DND-41 (cell line): ENCODE results near the gene NFAM1.

Experiments used
- ATAC-seq: fragments of 200-7000 bp; cut with Tn5 transposase; 3 replicates; pipeline ENCODE4 v1.9.1; 2021; ENCODE audit warnings: low read depth; ENCODE audit not compliant: insufficient read depth
- DNase-seq: peaks from one replicate; pipeline ENCODE4 v3.0.0-alpha.2; 2020
- H2AFZ ChIP-seq: 2 replicates; pipeline ENCODE4 v1.6.0; 2012; ENCODE audit warnings: low read depth, low read length
- H3K27ac ChIP-seq: 2 replicates; pipeline ENCODE4 v1.5.1; 2012; ENCODE audit warnings: low read length, inconsistent platforms
- H3K27me3 ChIP-seq: fragments of 200-600 bp; sonication (generic); 2 replicates; pipeline ENCODE4 v1.6.0; 2012; ENCODE audit warnings: low read length, mild to moderate bottlenecking, inconsistent platforms; ENCODE audit not compliant: insufficient read depth, poor library complexity
- H3K36me3 ChIP-seq: 2 replicates; pipeline ENCODE4 v1.5.1; 2012; ENCODE audit warnings: low read length, inconsistent platforms; ENCODE audit not compliant: insufficient read depth
- H3K4me1 ChIP-seq: 2 replicates; pipeline ENCODE4 v1.5.1; 2012; ENCODE audit warnings: mild to moderate bottlenecking, low read length; ENCODE audit not compliant: insufficient read depth
- H3K4me2 ChIP-seq: 2 replicates; pipeline ENCODE4 v1.6.0; 2012; ENCODE audit warnings: mild to moderate bottlenecking, moderate library complexity, low read length, inconsistent platforms; ENCODE audit not compliant: insufficient read depth
- H3K4me3 ChIP-seq, 2 experiments: fragments of 200-600 bp in 1 of 2; shearing (Covaris generic) in 1 of 2; 2 replicates each; pipeline ENCODE4 v1.5.1; 2012 to 2016; ENCODE audit warnings: inconsistent platforms in 2 of 2, low read length in 2 of 2, mild to moderate bottlenecking in 2 of 2, low read depth in 1 of 2, moderate library complexity in 1 of 2
- H3K79me2 ChIP-seq: 2 replicates; pipeline ENCODE4 v1.6.0; 2012; ENCODE audit warnings: low read length, inconsistent platforms; ENCODE audit not compliant: insufficient read depth
- H3K9ac ChIP-seq: 2 replicates; pipeline ENCODE4 v1.6.0; 2012; ENCODE audit warnings: low read depth, mild to moderate bottlenecking, inconsistent platforms, low read length, moderate library complexity
- H3K9me3 ChIP-seq: 2 replicates; pipeline ENCODE4 v1.5.1; 2012; ENCODE audit warnings: low read length, moderate library complexity, mild to moderate bottlenecking, inconsistent platforms; ENCODE audit not compliant: insufficient read depth, severe bottlenecking
- H4K20me1 ChIP-seq: 2 replicates; pipeline ENCODE4 v1.6.0; 2012; ENCODE audit warnings: low read length; ENCODE audit not compliant: insufficient read depth
- EZH2 ChIP-seq: IDR thresholded peaks from 3 replicates; pipeline ENCODE4 v1.6.1; 2012; ENCODE audit warnings: borderline replicate concordance, low read depth, mild to moderate bottlenecking, moderate library complexity, low read length, inconsistent platforms; ENCODE audit not compliant: severe bottlenecking
- TF ChIP-seq, protein P1 (sequence below): IDR thresholded peaks from 2 replicates; pipeline ENCODE4 v1.5.1; 2012; ENCODE audit warnings: borderline replicate concordance, low read length, moderate library complexity, mild to moderate bottlenecking; ENCODE audit not compliant: poor library complexity, severe bottlenecking; ENCODE audit errors: extremely low read depth

NFAM1 gene

DNA sequence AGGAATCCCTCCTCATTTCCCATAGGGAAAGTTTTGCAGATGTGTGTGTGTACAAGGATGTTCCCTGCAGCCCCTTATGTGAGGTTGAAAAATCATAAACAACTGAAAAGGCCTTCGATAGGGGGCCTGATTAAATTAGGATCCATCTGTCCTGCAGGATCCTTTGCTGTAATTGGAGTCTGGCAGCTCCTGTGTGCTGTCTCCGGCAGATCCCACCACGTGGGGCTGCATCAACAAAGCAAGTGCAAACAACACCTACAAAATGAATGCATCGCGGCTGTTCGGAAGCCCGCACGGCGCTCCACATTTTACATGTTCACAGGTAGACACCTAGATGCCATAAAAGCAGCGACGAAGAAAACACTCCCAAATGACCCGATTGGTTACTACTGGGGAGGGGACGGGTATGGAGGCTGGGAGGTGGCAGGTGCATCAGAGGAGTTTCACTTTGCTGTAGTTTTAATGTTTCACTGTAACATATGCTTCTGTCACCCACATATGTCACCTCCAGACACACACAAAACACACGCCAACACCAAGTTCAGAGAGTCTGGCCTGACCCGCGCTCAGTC is 52.2 kb downstream of the NFAM1 start:
- no peak overlapping the region for H3K27ac ChIP-seq
- DNase-seq (no peak), ATAC-seq (no peak)
- no peak overlapping the region for H2AFZ ChIP-seq
- H3K4me2 ChIP-seq = no peak overlapping the region
- H3K27me3 ChIP-seq = no peaks in the 10 kb centered on the region
- 0 out of 2 replicates have a peak, but pooled peaks cover 4% of the 10 kb centered on the region for H4K20me1 ChIP-seq
- TF ChIP-seq, protein P1, sequence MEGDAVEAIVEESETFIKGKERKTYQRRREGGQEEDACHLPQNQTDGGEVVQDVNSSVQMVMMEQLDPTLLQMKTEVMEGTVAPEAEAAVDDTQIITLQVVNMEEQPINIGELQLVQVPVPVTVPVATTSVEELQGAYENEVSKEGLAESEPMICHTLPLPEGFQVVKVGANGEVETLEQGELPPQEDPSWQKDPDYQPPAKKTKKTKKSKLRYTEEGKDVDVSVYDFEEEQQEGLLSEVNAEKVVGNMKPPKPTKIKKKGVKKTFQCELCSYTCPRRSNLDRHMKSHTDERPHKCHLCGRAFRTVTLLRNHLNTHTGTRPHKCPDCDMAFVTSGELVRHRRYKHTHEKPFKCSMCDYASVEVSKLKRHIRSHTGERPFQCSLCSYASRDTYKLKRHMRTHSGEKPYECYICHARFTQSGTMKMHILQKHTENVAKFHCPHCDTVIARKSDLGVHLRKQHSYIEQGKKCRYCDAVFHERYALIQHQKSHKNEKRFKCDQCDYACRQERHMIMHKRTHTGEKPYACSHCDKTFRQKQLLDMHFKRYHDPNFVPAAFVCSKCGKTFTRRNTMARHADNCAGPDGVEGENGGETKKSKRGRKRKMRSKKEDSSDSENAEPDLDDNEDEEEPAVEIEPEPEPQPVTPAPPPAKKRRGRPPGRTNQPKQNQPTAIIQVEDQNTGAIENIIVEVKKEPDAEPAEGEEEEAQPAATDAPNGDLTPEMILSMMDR = no peak
- TF ChIP-seq EZH2 = no peak
- no peak overlapping the region for H3K9ac ChIP-seq
- no peaks in the 10 kb centered on the region for H3K4me1 ChIP-seq
- H3K79me2 ChIP-seq = no peaks in the 10 kb centered on the region
- no peak overlapping the region for H3K4me3 ChIP-seq
- H3K36me3 ChIP-seq = no peaks in the 10 kb centered on the region
- H3K9me3 ChIP-seq = no peaks in the 10 kb centered on the region

DNA sequence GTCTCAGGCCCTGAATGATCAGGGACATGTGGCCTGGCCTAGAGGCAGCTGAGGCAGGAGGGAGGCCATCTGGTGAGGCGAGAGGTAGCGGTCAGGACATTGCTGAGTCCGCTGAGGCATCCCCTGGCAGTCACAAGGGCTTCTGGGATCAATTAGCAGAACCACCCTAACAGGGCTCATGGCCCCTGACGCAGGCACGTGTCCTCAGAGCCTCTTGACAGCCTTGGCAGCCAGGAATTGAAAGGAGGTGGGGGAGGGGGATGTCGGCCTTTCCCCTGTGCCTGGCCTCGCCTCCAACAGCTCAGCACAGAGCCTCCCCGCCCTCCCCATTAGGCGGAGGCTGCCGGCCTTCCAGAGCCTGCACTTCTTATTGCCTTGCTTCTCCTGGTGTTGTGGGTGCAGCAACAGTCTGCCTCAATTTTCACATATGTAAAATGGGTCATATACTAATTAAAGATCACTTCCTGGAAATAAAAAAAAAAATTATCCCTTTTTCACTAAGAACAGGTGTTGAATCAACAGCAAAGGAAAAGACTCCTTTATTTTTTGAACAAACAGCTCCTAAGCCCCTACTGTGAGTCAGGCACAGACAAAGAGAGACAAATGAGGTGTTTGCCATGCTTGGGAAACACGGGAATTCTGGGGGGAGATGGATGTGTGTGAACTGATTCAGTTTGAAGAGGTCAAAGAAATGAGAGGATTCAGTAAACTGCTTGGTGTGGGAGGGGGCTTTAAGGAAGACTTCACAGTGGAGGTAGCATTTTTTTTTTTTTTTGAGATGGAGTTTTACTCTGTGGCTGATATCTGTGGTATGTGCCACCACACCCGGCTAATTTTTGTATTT is 55.3 kb downstream of the NFAM1 start:
- ATAC-seq (no peak), DNase-seq (no peak)
- no peak overlapping the region for H3K4me3 ChIP-seq
- no peaks in the 10 kb centered on the region for H3K36me3 ChIP-seq
- no peaks in the 10 kb centered on the region for H3K27me3 ChIP-seq
- TF ChIP-seq, protein P1 = no peak
- no peak for TF ChIP-seq EZH2
- H3K9me3 ChIP-seq = no peaks in the 10 kb centered on the region
- no peak overlapping the region for H3K4me2 ChIP-seq
- H2AFZ ChIP-seq = no peak overlapping the region
- H3K79me2 ChIP-seq = no peaks in the 10 kb centered on the region
- H3K27ac ChIP-seq = no peak overlapping the region
- no peak overlapping the region for H3K9ac ChIP-seq
- H3K4me1 ChIP-seq = no peaks in the 10 kb centered on the region
- H4K20me1 ChIP-seq = no peaks in the 10 kb centered on the region

GRCh38 chr22:42375982-42376381 is 56.2 kb downstream of the NFAM1 start:
- Histone ChIP-seq H3K4me1 (no peaks in the 10 kb centered on the region), H3K27me3 (no peaks in the 10 kb centered on the region), H2AFZ (no peak overlapping the region), H3K4me3 (no peak overlapping the region), H3K9me3 (no peaks in the 10 kb centered on the region), H3K27ac (no peak overlapping the region), H3K36me3 (no peaks in the 10 kb centered on the region), H4K20me1 (no peaks in the 10 kb centered on the region), H3K4me2 (no peak overlapping the region), H3K9ac (no peak overlapping the region), H3K79me2 (no peaks in the 10 kb centered on the region)
- ATAC-seq (no peak), DNase-seq (no peak)
- no peak for TF ChIP-seq EZH2
- TF ChIP-seq, protein P1 = no peak
